ENCODE results near the gene PRG2.

DNA sequence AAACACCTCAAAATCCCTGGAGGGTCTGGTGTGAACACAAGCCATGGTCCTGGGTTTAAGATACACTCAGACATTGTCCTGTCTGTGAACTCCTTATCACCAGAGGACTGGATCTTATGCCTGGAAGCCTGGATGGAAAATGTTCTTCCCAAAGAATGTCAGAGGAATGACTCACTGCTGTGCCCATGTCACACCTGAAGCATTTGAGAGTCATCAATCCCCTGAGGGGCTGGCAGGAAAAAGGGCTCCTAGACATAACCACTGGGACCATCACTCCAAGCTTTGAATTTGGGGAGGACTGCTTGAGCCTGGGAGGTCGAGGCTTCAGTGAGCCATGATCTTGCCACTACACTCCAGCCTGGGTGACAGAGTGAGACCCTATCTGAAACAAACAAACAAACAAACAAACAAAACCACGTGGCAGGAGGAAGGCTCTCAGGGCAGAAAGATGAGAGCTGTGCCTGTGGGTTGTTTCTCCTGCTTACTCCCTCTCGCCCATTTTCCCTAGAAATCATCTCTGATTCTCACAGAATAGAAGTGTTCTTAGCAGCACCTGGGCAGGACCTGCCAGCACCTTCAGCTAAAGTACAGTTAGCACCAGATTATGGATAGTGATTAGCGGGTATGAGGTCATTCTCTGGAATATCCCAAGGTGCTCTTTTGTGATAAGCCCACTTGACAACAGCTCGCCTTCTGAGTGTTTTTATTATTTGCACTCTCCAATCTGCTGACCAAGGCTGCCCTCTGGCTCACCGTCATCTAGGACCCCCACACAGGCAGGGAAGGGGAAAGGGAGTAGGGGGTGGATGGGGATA is 11.9 kb upstream of the PRG2 start:
- TF ChIP-seq, protein P1, sequence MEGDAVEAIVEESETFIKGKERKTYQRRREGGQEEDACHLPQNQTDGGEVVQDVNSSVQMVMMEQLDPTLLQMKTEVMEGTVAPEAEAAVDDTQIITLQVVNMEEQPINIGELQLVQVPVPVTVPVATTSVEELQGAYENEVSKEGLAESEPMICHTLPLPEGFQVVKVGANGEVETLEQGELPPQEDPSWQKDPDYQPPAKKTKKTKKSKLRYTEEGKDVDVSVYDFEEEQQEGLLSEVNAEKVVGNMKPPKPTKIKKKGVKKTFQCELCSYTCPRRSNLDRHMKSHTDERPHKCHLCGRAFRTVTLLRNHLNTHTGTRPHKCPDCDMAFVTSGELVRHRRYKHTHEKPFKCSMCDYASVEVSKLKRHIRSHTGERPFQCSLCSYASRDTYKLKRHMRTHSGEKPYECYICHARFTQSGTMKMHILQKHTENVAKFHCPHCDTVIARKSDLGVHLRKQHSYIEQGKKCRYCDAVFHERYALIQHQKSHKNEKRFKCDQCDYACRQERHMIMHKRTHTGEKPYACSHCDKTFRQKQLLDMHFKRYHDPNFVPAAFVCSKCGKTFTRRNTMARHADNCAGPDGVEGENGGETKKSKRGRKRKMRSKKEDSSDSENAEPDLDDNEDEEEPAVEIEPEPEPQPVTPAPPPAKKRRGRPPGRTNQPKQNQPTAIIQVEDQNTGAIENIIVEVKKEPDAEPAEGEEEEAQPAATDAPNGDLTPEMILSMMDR (IDR thresholded peaks at IDR 0.05; ENCODE audit: low read depth, low read length), result no peak
- TF ChIP-seq EZH2phosphoT487 (IDR thresholded peaks at IDR 0.05; ENCODE audit: low read depth), result no peak
